Activated CD8-positive, alpha-beta memory T cell treated with anti-CD3 and anti-CD28 coated beads, Interleukin-2, amount 50 U/mL, for 48 hours (primary cell): ENCODE results near the gene TYRP1.

Source experiments
- DNase-seq: peaks from one replicate; pipeline ENCODE4 v3.0.0-alpha.2; 2020

Gene TYRP1

GRCh38 chr9:12697719-12698118 lies 4.5 kb downstream of the TYRP1 start:
- no peak for DNase-seq

DNA sequence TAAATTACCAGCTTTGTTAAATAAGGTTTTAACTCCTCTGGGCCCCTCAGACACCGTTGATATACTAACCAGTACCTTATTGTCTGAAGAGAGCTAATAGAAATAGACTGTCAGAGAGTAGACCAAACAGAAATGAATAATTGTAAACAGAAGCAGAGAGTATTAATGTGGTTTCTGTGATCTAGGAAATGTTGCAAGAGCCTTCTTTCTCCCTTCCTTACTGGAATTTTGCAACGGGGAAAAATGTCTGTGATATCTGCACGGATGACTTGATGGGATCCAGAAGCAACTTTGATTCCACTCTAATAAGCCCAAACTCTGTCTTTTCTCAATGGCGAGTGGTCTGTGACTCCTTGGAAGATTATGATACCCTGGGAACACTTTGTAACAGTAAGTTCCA lies 5.1 kb downstream of the TYRP1 start:
- DNase-seq = no peak

DNA sequence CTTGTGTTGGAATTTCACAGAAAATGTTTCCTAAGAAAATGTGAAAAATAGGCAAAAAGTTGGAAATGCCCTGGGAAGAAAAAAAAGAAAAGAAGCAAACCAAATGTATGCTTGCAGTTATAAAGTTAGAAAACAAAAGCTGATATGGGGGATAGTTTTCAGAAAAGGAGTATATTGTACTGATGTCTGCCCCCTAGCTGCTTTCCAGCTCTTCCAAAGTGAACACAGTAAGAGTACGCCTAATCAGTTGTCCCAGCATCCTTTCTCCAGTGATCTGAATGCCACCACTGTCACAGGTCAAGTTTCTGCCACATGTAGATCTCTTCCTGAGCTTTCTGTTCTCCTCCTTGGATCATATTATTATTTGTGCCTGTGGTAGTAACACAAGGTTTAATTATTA lies 5.8 kb downstream of the TYRP1 start:
- DNase-seq = no peak

GRCh38 chr9:12699529-12699928 lies 6.3 kb downstream of the TYRP1 start:
- DNase-seq = no peak

- no peak for DNase-seq
These were observed 7.9 kb downstream of the TYRP1 start for GRCh38 chr9:12701126-12701525.

DNA sequence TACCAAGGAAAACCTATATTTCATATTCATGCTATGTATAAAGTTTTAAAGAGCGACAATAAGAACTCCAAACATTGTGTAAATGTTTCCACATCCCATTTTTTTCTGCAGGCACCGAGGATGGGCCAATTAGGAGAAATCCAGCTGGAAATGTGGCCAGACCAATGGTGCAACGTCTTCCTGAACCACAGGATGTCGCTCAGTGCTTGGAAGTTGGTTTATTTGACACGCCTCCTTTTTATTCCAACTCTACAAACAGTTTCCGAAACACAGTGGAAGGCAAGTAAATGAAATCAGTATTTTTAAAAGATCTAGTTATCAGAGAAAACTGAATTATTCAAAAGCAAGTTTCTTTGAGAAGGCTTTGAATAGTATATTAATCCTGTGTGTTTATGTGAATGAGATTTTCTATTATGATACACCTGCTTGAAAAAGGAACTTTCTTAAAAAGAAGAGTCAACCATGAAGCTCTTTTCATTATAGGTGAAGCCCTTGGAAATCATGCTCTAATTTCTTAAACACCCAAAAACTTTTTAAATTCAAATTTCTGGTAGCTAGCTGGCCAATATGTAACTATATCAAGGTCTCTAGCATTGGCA lies 9.1 kb downstream of the TYRP1 start:
- no peak for DNase-seq

- DNase-seq = no peak
These were observed 10.8 kb downstream of the TYRP1 start for GRCh38 chr9:12703996-12704395.

DNA sequence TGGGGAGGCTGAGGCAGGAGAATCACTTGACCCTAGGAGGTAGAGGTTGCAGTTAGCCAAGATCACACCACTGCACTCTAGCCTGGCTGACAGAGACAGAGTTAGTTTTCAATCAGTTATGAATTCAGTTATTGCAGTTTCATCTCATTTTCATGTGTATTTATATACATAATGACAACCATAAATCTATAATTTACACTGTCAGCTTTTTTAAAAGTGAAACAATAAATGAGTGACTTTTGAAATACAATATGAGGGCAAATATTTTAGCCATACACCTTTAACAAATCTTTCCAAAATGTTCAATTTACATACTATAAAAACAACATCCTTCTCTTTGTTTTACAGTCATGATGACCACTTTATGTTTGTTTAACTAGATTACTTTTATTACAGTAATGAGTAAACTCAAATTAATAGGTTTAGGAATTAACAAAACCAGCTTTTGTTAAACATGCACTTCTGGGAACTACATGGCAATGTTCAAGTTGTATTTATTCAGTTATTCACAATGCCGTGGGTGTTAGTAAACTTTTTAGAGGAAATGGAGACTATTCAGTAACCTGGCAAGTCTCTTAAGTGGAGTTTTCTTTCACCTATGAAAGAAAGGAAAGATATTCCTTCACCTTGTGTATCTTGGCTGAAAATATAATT lies 12.7 kb downstream of the TYRP1 start:
- no peak for DNase-seq

DNA sequence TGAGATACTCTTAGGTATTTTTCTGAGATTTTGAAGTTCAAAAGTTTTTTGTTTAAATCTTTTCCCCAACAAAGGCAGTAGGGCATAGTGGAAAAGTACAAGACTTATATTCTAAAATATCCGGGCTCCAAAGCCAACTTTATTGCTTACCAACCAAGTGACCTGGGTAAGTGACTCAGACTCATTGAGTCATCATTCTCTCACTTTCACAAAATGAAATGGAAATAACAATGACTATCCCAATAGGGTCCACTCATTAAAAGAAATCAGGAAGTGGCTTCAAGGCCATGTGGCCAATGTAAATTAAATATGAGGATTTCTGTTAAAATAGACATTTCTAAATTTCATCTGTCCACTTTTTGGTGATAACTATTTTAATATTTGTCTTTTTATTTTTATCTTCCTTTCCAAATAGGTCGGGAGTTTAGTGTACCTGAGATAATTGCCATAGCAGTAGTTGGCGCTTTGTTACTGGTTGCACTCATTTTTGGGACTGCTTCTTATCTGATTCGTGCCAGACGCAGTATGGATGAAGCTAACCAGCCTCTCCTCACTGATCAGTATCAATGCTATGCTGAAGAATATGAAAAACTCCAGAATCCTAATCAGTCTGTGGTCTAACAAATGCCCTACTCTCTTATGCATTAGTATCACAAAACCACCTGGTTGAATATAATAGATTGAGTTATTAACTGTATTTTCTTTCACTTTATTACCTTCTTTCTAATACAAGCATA lies 15.5 kb downstream of the TYRP1 start:
- DNase-seq = no peak

DNA sequence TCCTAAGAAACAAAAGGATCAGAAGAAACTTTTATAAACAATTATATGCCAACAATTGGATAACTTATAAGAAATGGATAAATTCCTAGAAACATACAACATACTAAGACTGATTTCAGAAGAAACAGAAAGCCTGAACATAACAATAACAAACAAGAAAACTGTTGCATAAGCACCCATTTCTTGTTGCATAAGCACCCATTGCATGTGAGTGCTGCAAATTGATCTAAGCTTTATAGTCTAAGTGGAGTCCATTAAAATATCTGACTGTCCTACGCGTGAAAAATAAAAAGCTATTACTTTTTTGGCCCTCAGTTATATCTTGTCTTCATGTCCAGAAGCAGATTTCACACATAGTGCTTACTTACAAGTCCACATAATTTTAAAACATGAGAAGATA lies 19.3 kb downstream of the TYRP1 start:
- no peak for DNase-seq

DNA sequence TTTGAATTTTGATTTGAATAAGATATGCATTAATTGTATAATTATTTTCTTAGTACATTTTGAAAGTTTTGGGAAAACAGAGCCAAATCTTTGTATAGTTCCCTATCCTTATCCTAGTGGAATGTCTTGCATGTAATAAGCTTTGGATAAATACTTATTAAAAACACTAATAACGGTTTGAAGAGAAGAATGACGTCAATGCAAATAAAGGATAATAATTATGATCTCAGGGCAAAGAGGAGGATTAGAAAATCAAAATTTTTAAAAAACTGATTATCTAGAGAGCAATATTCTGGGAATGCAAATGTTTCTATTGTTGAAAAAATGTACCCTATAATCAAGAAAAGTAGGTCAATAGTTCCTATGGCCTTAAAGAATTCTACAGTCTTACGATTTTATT lies 22.1 kb downstream of the TYRP1 start:
- DNase-seq = no peak

GRCh38 chr9:12716823-12717600 lies 23.8 kb downstream of the TYRP1 start:
- DNase-seq = no peak

DNA sequence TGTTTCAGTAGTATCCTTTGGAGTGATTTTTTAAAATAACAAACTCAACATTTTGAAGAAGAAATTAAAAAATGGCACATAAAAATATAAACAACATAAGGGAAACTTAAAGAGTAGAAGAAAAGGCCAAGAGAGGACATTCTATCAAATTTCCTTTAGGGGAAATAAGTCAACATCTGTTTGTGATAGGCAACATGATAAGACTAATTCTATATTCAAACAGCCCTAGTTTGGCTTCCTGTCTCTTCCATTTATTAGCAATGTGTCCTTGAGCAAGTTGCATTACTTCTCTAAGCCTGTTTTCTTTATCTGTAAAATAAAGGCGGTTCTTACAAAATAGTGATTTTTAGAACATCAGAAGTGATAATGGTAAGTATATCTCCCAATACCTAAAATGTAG lies 24.7 kb downstream of the TYRP1 start:
- no peak for DNase-seq

GRCh38 chr9:12718482-12719026 lies 25.4 kb downstream of the TYRP1 start:
- DNase-seq = no peak

- no peak for DNase-seq
These were observed 26.2 kb downstream of the TYRP1 start for GRCh38 chr9:12719431-12719830.

DNA sequence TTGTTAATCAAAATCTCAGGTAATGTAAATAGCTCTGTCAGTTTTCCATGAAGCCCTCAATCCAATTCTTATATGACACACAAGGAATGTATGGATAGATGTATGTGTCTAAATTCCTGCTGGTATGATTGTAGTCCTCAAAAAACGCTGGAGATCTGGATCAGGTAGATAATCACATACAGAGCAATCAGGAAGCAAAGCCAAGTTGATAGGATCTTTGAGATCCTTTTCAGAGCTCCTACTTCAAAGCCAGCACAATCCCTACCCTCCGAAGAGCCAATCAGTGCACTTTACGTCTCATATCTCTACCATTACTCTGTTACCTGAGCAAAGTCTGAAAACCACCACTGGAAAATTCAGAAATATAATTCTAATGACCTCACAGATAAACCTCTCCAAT lies 27.4 kb downstream of the TYRP1 start:
- no peak for DNase-seq

- DNase-seq = no peak
These were observed 28.9 kb downstream of the TYRP1 start for GRCh38 chr9:12722131-12722530.

GRCh38 chr9:12723409-12724028 lies 30.3 kb downstream of the TYRP1 start:
- DNase-seq = no peak

DNA sequence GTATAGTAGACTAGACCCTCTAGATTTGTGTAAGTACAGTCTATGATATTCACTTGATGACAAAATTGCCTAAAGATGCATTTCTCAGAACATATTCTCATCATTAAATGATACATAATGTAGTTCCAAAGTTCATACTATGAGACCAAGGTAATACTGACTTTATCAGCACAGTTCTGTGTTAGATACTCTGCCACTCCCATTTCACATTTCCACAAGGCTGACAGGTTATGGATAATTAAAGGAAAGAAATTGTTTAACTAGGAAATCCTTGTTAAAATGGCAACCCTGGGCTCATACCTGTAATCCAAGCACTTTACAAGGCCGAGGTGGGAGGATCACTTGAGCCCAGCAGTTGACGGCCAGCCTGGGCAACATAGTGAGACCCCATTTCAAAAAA lies 33.6 kb downstream of the TYRP1 start:
- no peak for DNase-seq

DNA sequence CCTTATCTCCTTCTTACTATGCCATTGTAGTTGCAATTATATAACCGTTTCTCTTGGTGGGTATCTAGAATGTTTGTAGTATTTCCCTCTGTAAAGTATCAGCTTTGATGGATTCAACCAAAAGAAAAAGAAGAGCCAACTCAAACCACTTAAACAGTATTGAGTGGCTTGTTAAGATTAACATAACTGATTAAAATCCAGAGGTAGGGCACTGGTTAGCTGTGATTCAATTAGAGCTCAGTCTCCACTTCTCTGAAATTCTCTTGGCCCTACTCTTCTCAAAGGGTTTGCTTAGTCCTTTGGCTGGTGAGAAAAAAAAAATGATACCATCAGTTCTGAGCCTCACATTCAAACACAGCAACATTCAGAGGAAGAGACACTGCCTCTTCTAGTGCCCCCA lies 37.0 kb downstream of the TYRP1 start:
- no peak for DNase-seq

GRCh38 chr9:12730927-12731326 lies 37.7 kb downstream of the TYRP1 start:
- no peak for DNase-seq

DNA sequence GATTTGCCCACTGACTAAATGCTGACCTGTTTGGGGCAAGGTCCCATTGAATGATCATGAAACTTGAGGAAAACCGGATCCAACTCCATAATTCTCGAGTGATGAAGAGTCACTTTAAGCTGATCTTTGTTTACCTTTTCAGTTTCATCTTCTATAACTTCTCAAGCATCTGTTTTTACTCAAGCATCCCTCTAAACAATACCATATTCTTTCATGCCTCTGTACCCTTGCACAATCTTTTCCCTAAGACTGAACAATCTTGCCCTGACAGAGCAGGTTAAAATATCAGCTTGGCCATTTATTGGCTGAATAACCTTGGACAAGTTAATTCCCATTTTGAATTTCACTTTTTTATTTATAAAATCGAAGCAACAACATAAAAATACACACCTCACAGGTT lies 39.8 kb downstream of the TYRP1 start:
- no peak for DNase-seq

DNA sequence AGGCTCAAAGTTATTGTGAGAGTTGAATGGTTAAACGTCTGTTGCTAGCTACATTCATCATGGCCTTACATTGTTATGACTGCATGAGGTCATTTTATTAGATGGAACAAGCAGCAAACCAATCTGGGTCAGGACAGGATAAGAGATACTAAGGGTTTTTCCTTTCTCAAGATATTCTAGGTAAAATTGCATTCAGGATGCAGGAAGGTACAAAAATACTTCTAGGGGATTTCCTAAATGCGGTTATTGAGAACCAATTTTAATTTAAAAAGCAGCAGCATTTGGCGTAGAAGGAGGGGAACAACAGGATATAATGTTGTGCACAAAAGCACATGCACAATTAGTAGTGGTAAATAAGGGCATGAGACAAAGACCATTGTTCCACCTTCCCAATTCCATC lies 42.5 kb downstream of the TYRP1 start:
- DNase-seq = no peak
